Gastroesophageal sphincter (tissue), 4 donors: ENCODE measurements around the gene PRIM1. TPM values are rescaled to one million over a fixed set of nuclear protein-coding genes. Genes with fewer than 3 reads are reported as not detected.
A peak's percentile ranks its signal among the peaks of the same experiment; 100 is the strongest.

Source experiments
- ATAC-seq: fragments of 150-250 bp; one replicate; pipeline ENCODE4 v1.9.1; 2016; ENCODE audit warnings: mild to moderate bottlenecking, moderate library complexity
- H3K27ac ChIP-seq, 4 donors: fragments of 200-600 bp; sonication (generic) in 3 of 4; 1 replicate in 3 of 4; 2 replicates in 1 of 4; pipeline ENCODE4 v1.5.1; 2016 to 2019
- H3K27me3 ChIP-seq: fragments of 200-600 bp; sonication (generic); one replicate; pipeline ENCODE4 v1.5.1; 2019
- H3K36me3 ChIP-seq, 2 donors: fragments of 200-600 bp; sonication (generic); one replicate each; pipeline ENCODE4 v1.5.1; 2019; ENCODE audit warnings: control low read depth in 1 of 2
- H3K4me1 ChIP-seq, 3 donors: fragments of 200-600 bp; sonication (generic); 1 replicate in 2 of 3; 2 replicates in 1 of 3; pipeline ENCODE4 v1.5.1; 2016 to 2019; ENCODE audit warnings: control low read depth in 2 of 3
- H3K4me3 ChIP-seq, 2 donors: fragments of 200-600 bp; sonication (generic); one replicate each; pipeline ENCODE4 v1.5.1; 2019; ENCODE audit warnings: mild to moderate bottlenecking in 1 of 2, moderate library complexity in 1 of 2
- H3K9me3 ChIP-seq, 3 donors: fragments of 200-600 bp; sonication (generic); one replicate each; pipeline ENCODE4 v1.5.1; 2017 to 2019; ENCODE audit warnings: control low read depth in 2 of 3
- CTCF ChIP-seq, 4 experiments: fragments of 200-600 bp in 2 of 4; fragments of 450-650 bp in 2 of 4; sonication (generic) in 1 of 4; IDR thresholded peaks; one replicate each; pipeline ENCODE4 v1.5.1; 2017 to 2019; ENCODE audit warnings: antibody characterized with exemption in 4 of 4, mild to moderate bottlenecking in 2 of 4, moderate library complexity in 2 of 4
- EP300 ChIP-seq: sonication (generic); formaldehyde crosslinking; IDR thresholded peaks from one replicate; pipeline ENCODE4 v1.6.1; 2017; ENCODE audit warnings: antibody characterized with exemption, mild to moderate bottlenecking
- POLR2A ChIP-seq, 2 donors: fragments of 450-650 bp; IDR thresholded peaks; one replicate each; pipeline ENCODE4 v1.6.1; 2017; ENCODE audit warnings: antibody characterized with exemption in 2 of 2, mild to moderate bottlenecking in 2 of 2, moderate library complexity in 1 of 2
- POLR2AphosphoS5 ChIP-seq: sonication (generic); formaldehyde crosslinking; IDR thresholded peaks from one replicate; pipeline ENCODE4 v1.6.1; 2017; ENCODE audit warnings: antibody characterized with exemption
- WGBS, 2 donors: methylation state at CpG; one replicate each; pipeline ENCODE4 v1.1.5; 2018; ENCODE audit warnings: low coverage in 1 of 2; 5-methylcytosine and 5-hydroxymethylcytosine counted together
- total RNA-seq, 4 donors: library from RNA; depleted of rRNA; stranded (reverse); fragments of >200 nt; gene quantifications; one replicate each; pipeline ENCODE4 v1.1.0, GENCODE V29; 2016

The PRIM1 gene
- total RNA-seq, 4 donors from 2014 or later: 2.6 to 13.0 (median 5.1) TPM

GRCh38 chr12:56694161-56694560, 58.0 kb downstream of the PRIM1 start:
- H3K4me3 ChIP-seq: no peak overlapping the region
- ATAC-seq: no peak
- H3K36me3 ChIP-seq: no peaks in the 10 kb centered on the region
- H3K9me3 ChIP-seq: no peaks in the 10 kb centered on the region
- no peak overlapping the region for H3K27ac ChIP-seq
- WGBS, 2 donors: 76 to 86% methylated on average over 1 to 5 of the region's 5 CpGs
- H3K4me1 ChIP-seq: peaks cover 0 to 6% (median under 1%) of the 10 kb centered on the region in 3 donors
- no peaks in the 10 kb centered on the region for H3K27me3 ChIP-seq
- TF ChIP-seq CTCF (IDR thresholded peaks at IDR 0.05) (no peak), POLR2AphosphoS5 (no peak), POLR2A (IDR thresholded peaks at IDR 0.05) (no peak), EP300 (no peak)

- H3K27ac ChIP-seq: peak overlapping the region; percentile 88 to 100 (median 98)
- peaks cover 0 to 42% (median 13%) of the 10 kb centered on the region in 3 donors for H3K4me1 ChIP-seq
- peak overlapping the region; percentile 39 to 95 for H3K4me3 ChIP-seq
- TF ChIP-seq EP300: no peak
- TF ChIP-seq POLR2A (IDR thresholded peaks at IDR 0.05): no peak
- TF ChIP-seq CTCF (IDR thresholded peaks at IDR 0.05): no peak
- no peak for TF ChIP-seq POLR2AphosphoS5
- WGBS, 2 donors: 0 to 3% methylated on average over 6 to 7 of the region's 7 CpGs
- H3K9me3 ChIP-seq: no peaks in the 10 kb centered on the region
- no peaks in the 10 kb centered on the region for H3K36me3 ChIP-seq
- ATAC-seq: no peak
- no peaks in the 10 kb centered on the region for H3K27me3 ChIP-seq
Observed at GRCh38 chr12:56688846-56689109, 63.3 kb downstream of the PRIM1 start.

- ATAC-seq: peak; percentile 94
- Histone ChIP-seq H3K36me3 (no peaks in the 10 kb centered on the region), H3K4me1 (peaks cover 0 to 47% (median 13%) of the 10 kb centered on the region in 3 donors), H3K9me3 (no peaks in the 10 kb centered on the region), H3K27ac (peak within 1 kb of the TSS; percentile 94 to 100 (median 98)), H3K4me3 (peak within 1 kb of the TSS; percentile 79 to 95), H3K27me3 (no peaks in the 10 kb centered on the region)
- TF ChIP-seq POLR2A (IDR thresholded peaks at IDR 0.05) (peak; percentile 87 to 89), CTCF (IDR thresholded peaks at IDR 0.05) (no peak), EP300 (no peak), POLR2AphosphoS5 (peak; percentile 96)
- WGBS, 2 donors: 0 to 1% methylated on average over 1 to 14 of the region's 64 CpGs
Observed at GRCh38 chr12:56688129-56688845, 63.8 kb downstream of the PRIM1 start, which contains the start of gene PTGES3. Gene PTGES3 (minus strand): TSS chr12:56688284. CDS start chr12:56687999, 285 bp downstream.

GRCh38 chr12:56687223-56688128, 64.6 kb downstream of the PRIM1 start:
- TF ChIP-seq POLR2AphosphoS5: no peak
- TF ChIP-seq EP300: no peak
- TF ChIP-seq CTCF (IDR thresholded peaks at IDR 0.05): no peak
- no peak for TF ChIP-seq POLR2A (IDR thresholded peaks at IDR 0.05)
- peak overlapping the region; percentile 94 to 100 (median 98) for H3K27ac ChIP-seq
- H3K4me3 ChIP-seq: peak overlapping the region; percentile 79 to 95
- peaks cover 0 to 55% (median 17%) of the 10 kb centered on the region in 3 donors for H3K4me1 ChIP-seq
- WGBS, 2 donors: 0% methylated on average over 6 to 11 of the region's 62 CpGs
- H3K9me3 ChIP-seq: no peaks in the 10 kb centered on the region
- ATAC-seq: no peak
- H3K36me3 ChIP-seq: no peaks in the 10 kb centered on the region
- no peaks in the 10 kb centered on the region for H3K27me3 ChIP-seq
